NCI-H446 treated with DMSO at 0.1 percent for 48 hours (cell line): Measurements from ENCODE around the gene ABTB1.

Experiments used
- DNase-seq: peaks from one replicate; lab custom pipeline; 2025; lab: John Stamatoyannopoulos, UW

Gene ABTB1

GRCh38 chr3:127720161-127720823, 47.5 kb downstream of the ABTB1 start:
- no peak for DNase-seq

GRCh38 chr3:127720985-127721935, 48.5 kb downstream of the ABTB1 start:
- DNase-seq: peak; percentile 82

GRCh38 chr3:127722091-127722784, 49.5 kb downstream of the ABTB1 start:
- peak; percentile 67 for DNase-seq

DNA sequence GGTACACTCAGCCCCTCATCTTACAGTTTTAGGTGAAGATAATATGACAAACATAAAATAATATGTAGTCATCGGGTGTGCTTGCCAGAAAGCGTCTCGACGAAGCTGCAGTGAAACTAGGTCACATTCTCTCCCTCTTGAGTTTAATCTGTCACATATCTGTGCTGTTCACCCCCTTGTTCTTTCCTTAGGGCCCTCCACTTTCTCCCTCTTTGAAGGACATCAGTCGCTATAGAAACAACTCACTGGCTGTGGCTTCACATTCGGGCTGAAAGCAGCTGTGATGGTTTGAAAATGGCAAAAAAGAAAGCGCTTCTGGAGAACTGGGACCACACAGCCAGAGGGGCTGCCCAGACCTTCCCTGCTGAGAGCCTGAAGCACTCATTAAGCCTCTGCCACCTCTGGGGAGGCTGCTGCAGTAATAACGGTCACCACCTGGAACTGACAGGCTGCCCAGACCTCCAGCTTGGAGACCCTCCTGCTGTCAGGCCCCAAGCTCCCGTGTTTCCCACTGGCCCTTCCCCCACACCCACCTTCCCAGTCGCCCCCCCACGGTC, 50.3 kb downstream of the ABTB1 start:
- peak; percentile 69 for DNase-seq

DNA sequence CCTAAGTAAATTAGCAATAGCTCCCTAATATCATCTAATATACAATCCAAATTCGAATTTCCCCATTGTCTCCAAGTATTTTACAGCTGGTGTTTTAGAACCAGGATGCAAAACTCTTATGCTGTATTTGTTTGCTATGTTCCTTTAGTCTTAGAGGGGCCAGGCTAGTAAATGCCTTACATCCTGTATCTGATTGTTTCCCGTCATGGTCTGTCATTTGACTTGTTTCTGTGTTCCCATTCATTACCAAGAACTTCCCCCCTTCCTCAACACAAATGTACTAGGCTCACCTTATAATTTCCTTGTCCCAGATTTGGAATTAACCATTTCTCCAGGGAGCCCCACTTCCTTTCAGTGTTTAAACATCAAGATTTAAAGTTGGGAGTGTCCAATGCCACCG, 54.1 kb downstream of the ABTB1 start:
- DNase-seq: no peak

- peak; percentile 35 for DNase-seq
Observed at GRCh38 chr3:127728417-127729015, 55.8 kb downstream of the ABTB1 start.

GRCh38 chr3:127729556-127730056, 56.9 kb downstream of the ABTB1 start:
- DNase-seq: peak; percentile 49

GRCh38 chr3:127730171-127730570, 57.4 kb downstream of the ABTB1 start:
- no peak for DNase-seq
